Trophoblast cell (in vitro differentiated cells and primary cell): ENCODE results near the gene TP53.
A peak's percentile ranks its signal among the peaks of the same experiment; 100 is the strongest.

Experiments
- DNase-seq, 2 donors: peaks; one replicate each; pipeline ENCODE4 v3.0.0-alpha.2; 2016
- H2AFZ ChIP-seq: 2 replicates; pipeline ENCODE4 v1.6.1; 2013; ENCODE audit warnings: low read length, moderate library complexity, mild to moderate bottlenecking; ENCODE audit not compliant: insufficient read depth, poor library complexity
- H2AK5ac ChIP-seq: 2 replicates; pipeline ENCODE4 v1.6.1; 2013; ENCODE audit warnings: mild to moderate bottlenecking, low read length
- H2BK120ac ChIP-seq: 2 replicates; pipeline ENCODE4 v1.6.1; 2013; ENCODE audit warnings: low read length, mild to moderate bottlenecking, moderate library complexity; ENCODE audit not compliant: insufficient read depth, poor library complexity
- H2BK12ac ChIP-seq: 2 replicates; pipeline ENCODE4 v1.6.1; 2013; ENCODE audit warnings: mild to moderate bottlenecking, low read length, moderate library complexity
- H2BK5ac ChIP-seq: 2 replicates; pipeline ENCODE4 v1.6.1; 2013; ENCODE audit warnings: low read length, low read depth, moderate library complexity, mild to moderate bottlenecking; ENCODE audit not compliant: poor library complexity
- H3K14ac ChIP-seq: 2 replicates; pipeline ENCODE4 v1.6.1; 2013; ENCODE audit warnings: mild to moderate bottlenecking, low read length
- H3K18ac ChIP-seq: 2 replicates; pipeline ENCODE4 v1.6.1; 2013; ENCODE audit warnings: mild to moderate bottlenecking, low read length
- H3K23ac ChIP-seq: 2 replicates; pipeline ENCODE4 v1.6.1; 2013; ENCODE audit warnings: low read length
- H3K27ac ChIP-seq: 2 replicates; pipeline ENCODE4 v1.5.1; 2013; ENCODE audit warnings: low read depth, mild to moderate bottlenecking, inconsistent platforms, low read length, moderate library complexity
- H3K27me3 ChIP-seq: 2 replicates; pipeline ENCODE4 v1.6.1; 2013; ENCODE audit warnings: inconsistent platforms, mild to moderate bottlenecking, low read length, moderate library complexity; ENCODE audit not compliant: insufficient read depth
- H3K36me3 ChIP-seq, 2 experiments: 1 replicate in 1 of 2; 2 replicates in 1 of 2; pipeline ENCODE4 v1.6.1; 2013; ENCODE audit warnings: low read length in 2 of 2, mild to moderate bottlenecking in 2 of 2, moderate library complexity in 1 of 2; ENCODE audit not compliant: insufficient read depth in 2 of 2, control insufficient read depth in 1 of 2
- H3K4ac ChIP-seq: 2 replicates; pipeline ENCODE4 v1.6.1; 2013; ENCODE audit warnings: low read depth, mild to moderate bottlenecking, low read length, moderate library complexity
- H3K4me1 ChIP-seq, 2 experiments: 1 replicate in 1 of 2; 2 replicates in 1 of 2; pipeline ENCODE4 v1.6.1; 2013; ENCODE audit warnings: low read length in 2 of 2, mild to moderate bottlenecking in 2 of 2, moderate library complexity in 1 of 2; ENCODE audit not compliant: insufficient read depth in 2 of 2, control insufficient read depth in 1 of 2
- H3K4me2 ChIP-seq: 2 replicates; pipeline ENCODE4 v1.6.1; 2013; ENCODE audit warnings: inconsistent platforms, mild to moderate bottlenecking, low read length, moderate library complexity
- H3K4me3 ChIP-seq: 2 replicates; pipeline ENCODE4 v1.5.1; 2013; ENCODE audit warnings: mild to moderate bottlenecking, low read depth, low read length, inconsistent platforms
- H3K79me1 ChIP-seq: one replicate; pipeline ENCODE4 v1.6.1; 2013; ENCODE audit warnings: low read length
- H3K79me2 ChIP-seq: 2 replicates; pipeline ENCODE4 v1.6.1; 2013; ENCODE audit warnings: low read length, mild to moderate bottlenecking; ENCODE audit not compliant: control insufficient read depth, insufficient read depth, poor library complexity
- H3K9ac ChIP-seq: 2 replicates; pipeline ENCODE4 v1.6.1; 2013; ENCODE audit warnings: mild to moderate bottlenecking, low read length
- H3K9me3 ChIP-seq: 2 replicates; pipeline ENCODE4 v1.6.1; 2013; ENCODE audit warnings: low read depth, mild to moderate bottlenecking, control low read depth, inconsistent platforms, low read length; ENCODE audit not compliant: insufficient read depth
- H4K12ac ChIP-seq: 2 replicates; pipeline ENCODE4 v1.6.1; 2013; ENCODE audit warnings: low read depth, mild to moderate bottlenecking, low read length, moderate library complexity
- H4K8ac ChIP-seq: 2 replicates; pipeline ENCODE4 v1.6.1; 2013; ENCODE audit warnings: low read depth, mild to moderate bottlenecking, low read length, moderate library complexity
- H4K91ac ChIP-seq: one replicate; pipeline ENCODE4 v1.6.1; 2013; ENCODE audit warnings: low read depth, mild to moderate bottlenecking, low read length, moderate library complexity
- WGBS: extraction: QIAGEN DNeasy Blood & Tissue Kit; methylation state at CpG from one replicate; pipeline ENCODE4 v1.1.7; 2013; ENCODE audit warnings: missing lambda C conversion rate; ENCODE audit not compliant: insufficient read length, insufficient coverage; ENCODE audit errors: extremely low coverage; 5-methylcytosine and 5-hydroxymethylcytosine counted together

The TP53 gene

DNA sequence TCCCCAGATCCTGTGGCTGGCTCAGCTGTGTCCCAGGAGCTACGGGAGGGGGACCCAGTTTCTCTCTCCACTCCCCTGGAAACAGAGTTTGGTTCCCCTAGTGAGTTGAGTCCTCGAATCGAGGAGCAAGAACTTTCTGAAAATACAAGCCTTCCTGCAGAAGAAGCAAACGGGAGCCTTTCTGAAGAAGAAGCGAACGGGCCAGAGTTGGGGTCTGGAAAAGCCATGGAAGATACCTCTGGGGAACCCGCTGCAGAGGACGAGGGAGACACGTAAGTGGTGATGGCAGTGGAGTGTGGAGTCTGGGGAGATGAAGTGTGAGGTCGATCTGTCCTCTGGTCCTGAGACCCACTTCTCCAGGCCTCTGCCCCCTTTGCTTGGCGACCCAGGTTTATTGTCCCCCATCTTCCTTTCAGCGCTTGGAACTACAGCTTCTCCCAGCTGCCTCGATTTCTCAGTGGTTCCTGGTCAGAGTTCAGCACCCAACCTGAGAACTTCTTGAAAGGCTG is 1.6 kb upstream of the TP53 start:
- no peaks in the 10 kb centered on the region for H3K9me3 ChIP-seq

DNA sequence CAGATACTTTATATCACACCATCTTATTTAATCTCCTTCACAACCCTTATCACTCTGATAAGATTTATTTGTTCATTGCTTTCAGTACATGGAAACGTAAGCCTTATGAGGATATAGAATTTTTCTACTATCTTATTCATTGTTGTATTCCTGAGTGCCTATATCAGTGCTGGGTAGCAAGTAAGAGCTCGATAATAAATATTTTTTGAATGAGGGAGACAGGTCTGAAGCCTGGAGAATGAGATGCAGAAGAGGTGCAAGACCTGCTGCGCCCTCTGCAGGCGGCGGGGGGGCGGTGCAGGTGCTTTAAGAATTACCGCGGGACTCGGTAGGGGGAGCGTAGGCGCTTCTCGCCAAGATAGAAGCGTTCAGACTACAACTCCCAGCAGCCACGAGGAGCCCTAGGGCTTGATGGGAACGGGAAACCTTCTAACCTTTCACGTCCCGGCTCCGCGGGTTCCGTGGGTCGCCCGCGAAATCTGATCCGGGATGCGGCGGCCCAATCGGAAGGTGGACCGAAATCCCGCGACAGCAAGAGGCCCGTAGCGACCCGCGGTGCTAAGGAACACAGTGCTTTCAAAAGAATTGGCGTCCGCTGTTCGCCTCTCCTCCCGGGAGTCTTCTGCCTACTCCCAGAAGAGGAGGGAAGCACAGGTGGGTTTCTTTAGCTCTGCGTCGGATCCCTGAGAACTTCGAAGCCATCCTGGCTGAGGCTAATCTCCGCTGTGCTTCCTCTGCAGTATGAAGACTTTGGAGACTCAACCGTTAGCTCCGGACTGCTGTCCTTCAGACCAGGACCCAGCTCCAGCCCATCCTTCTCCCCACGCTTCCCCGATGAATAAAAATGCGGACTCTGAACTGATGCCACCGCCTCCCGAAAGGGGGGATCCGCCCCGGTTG is 868 bp upstream of the TP53 start, which contains the start of gene WRAP53:
WRAP53 (plus strand) TSS at position 570 of the 900 bp plus-strand sequence; CDS start at position 742, 172 bp downstream.
- Histone ChIP-seq H2AFZ (peak within 1 kb of the TSS; percentile 53), H3K9me3 (no peaks in the 10 kb centered on the region), H2AK5ac (no peak within 1 kb of the TSS), H3K4ac (peak within 1 kb of the TSS; percentile 86), H4K8ac (peak within 1 kb of the TSS; percentile 95), H3K18ac (peak within 1 kb of the TSS; percentile 86), H3K27me3 (no peaks in the 10 kb centered on the region), H2BK5ac (peak within 1 kb of the TSS; percentile 32), H3K14ac (peak within 1 kb of the TSS; percentile 78), H3K4me1 (peaks cover 4 to 12% of the 10 kb centered on the region in 2 experiments), H3K9ac (peak within 1 kb of the TSS; percentile 97), H3K79me2 (peaks cover 15% of the 10 kb centered on the region), H4K91ac (peak within 1 kb of the TSS; percentile 91), H3K4me2 (peak within 1 kb of the TSS; percentile 94), H2BK120ac (peak within 1 kb of the TSS; percentile 81), H3K36me3 (peaks cover 2 to 5% of the 10 kb centered on the region in 2 experiments), H3K27ac (peak within 1 kb of the TSS; percentile 88), H4K12ac (peak within 1 kb of the TSS; percentile 23), H3K4me3 (peak within 1 kb of the TSS; percentile 90), H3K79me1 (peaks cover 20% of the 10 kb centered on the region), H2BK12ac (no peak within 1 kb of the TSS), H3K23ac (no peak within 1 kb of the TSS)
- WGBS, result no CpG with 5 or more reads among the region's 51 CpGs
- peak; percentile 99 to 100 for DNase-seq

More for the DNA sequence above, 1.6 kb upstream of the TP53 start:
- Histone ChIP-seq H3K18ac (peak overlapping the region; percentile 30), H2AFZ (peak overlapping the region; percentile 53), H3K27me3 (no peaks in the 10 kb centered on the region), H4K91ac (peak overlapping the region; percentile 23), H3K4me1 (peaks cover 4 to 12% of the 10 kb centered on the region in 2 experiments), H2BK5ac (no peak overlapping the region), H2AK5ac (no peak overlapping the region), H3K9ac (peak overlapping the region; percentile 83), H3K23ac (no peak overlapping the region), H2BK12ac (no peak overlapping the region), H3K36me3 (peaks cover 2 to 5% of the 10 kb centered on the region in 2 experiments), H4K8ac (peak overlapping the region; percentile 51), H3K27ac (peak overlapping the region; percentile 20), H3K4ac (peak overlapping the region; percentile 46), H3K14ac (peak overlapping the region; percentile 7), H3K79me1 (peaks cover 20% of the 10 kb centered on the region), H3K4me2 (peak overlapping the region; percentile 91), H3K79me2 (peaks cover 15% of the 10 kb centered on the region), H3K4me3 (peak overlapping the region; percentile 80), H2BK120ac (no peak overlapping the region), H4K12ac (no peak overlapping the region)
- no CpG with 5 or more reads among the region's 13 CpGs for WGBS
- DNase-seq, result no peak

DNA sequence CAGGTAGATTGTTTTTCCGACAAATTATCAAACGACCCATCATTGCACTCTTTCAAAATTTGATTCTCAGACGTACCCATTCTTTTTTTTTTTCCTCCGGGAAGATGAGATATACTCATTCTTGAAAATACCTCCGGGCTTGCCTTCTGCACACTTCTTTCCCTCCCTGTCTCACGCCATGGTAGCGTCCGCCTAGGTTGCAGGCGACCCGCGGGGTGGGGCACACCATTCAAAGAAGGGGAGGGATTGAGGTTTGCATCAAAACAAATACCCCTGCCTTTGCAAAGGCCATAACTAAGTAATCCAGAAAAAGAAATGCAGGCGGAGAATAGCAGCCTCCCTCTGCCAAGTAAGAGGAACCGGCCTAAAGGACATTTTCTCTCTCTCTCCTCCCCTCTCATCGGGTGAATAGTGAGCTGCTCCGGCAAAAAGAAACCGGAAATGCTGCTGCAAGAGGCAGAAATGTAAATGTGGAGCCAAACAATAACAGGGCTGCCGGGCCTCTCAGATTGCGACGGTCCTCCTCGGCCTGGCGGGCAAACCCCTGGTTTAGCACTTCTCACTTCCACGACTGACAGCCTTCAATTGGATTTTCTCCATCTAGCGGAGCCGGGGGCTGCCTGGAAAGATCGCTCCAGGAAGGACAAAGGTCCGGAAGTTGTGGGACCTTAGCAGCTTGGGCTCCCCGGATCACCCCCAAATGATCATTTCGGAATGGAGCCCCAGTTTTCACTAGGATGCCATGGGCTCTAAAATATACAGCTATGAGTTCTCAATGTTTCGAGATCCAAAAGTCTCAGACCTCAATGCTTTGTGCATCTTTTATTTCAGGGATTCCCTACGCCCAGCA is 843 bp downstream of the TP53 start:
- H3K4ac ChIP-seq, result peak overlapping the region; percentile 86
- H3K79me2 ChIP-seq, result peaks cover 17% of the 10 kb centered on the region
- peak overlapping the region; percentile 78 for H3K14ac ChIP-seq
- H3K9ac ChIP-seq, result peak overlapping the region; percentile 97
- H3K4me1 ChIP-seq, result peaks cover 4 to 12% of the 10 kb centered on the region in 2 experiments
- H2AFZ ChIP-seq, result peak overlapping the region; percentile 32
- H3K18ac ChIP-seq, result peak overlapping the region; percentile 75
- WGBS, result no CpG with 5 or more reads among the region's 30 CpGs
- peak overlapping the region; percentile 85 for H4K12ac ChIP-seq
- H3K27ac ChIP-seq, result peak overlapping the region; percentile 88
- no peaks in the 10 kb centered on the region for H3K9me3 ChIP-seq
- peak overlapping the region; percentile 91 for H4K91ac ChIP-seq
- H3K79me1 ChIP-seq, result peaks cover 20% of the 10 kb centered on the region
- peak overlapping the region; percentile 86 for H2AK5ac ChIP-seq
- peak overlapping the region; percentile 71 for H4K8ac ChIP-seq
- peaks cover 0 to 2% of the 10 kb centered on the region in 2 experiments for H3K36me3 ChIP-seq
- H2BK120ac ChIP-seq, result peak overlapping the region; percentile 70
- H2BK5ac ChIP-seq, result peak overlapping the region; percentile 81
- no peak overlapping the region for H3K23ac ChIP-seq
- H2BK12ac ChIP-seq, result no peak overlapping the region
- DNase-seq, result peak; percentile 67 to 83
- H3K4me3 ChIP-seq, result peak overlapping the region; percentile 90
- H3K27me3 ChIP-seq, result no peaks in the 10 kb centered on the region
- H3K4me2 ChIP-seq, result peak overlapping the region; percentile 94
